MM.1S (cell line): ENCODE measurements around the gene CHMP6.

ENCODE experiments used
- DNase-seq: peaks from one replicate; pipeline ENCODE4 v3.0.0-alpha.2; 2015
- H2AFZ ChIP-seq: fragments of 300-600 bp; sonication (generic); 2 replicates; pipeline ENCODE4 v1.6.0; 2016; ENCODE audit warnings: antibody characterized with exemption, low read length
- H3F3A ChIP-seq: fragments of 300-600 bp; sonication (generic); 2 replicates; pipeline ENCODE4 v1.6.1; 2016; ENCODE audit warnings: mild to moderate bottlenecking, antibody characterized with exemption, low read length, moderate library complexity, mixed read lengths; ENCODE audit not compliant: insufficient read depth
- H3K27ac ChIP-seq: fragments of 300-600 bp; sonication (generic); 2 replicates; pipeline ENCODE4 v1.5.1; 2016; ENCODE audit warnings: mild to moderate bottlenecking, low read length
- H3K27me3 ChIP-seq: fragments of 300-600 bp; sonication (generic); replicated peaks from 2 replicates; pipeline ENCODE4 v1.6.0; 2016; ENCODE audit warnings: low read length; ENCODE audit not compliant: insufficient read depth
- H3K36me3 ChIP-seq: fragments of 300-600 bp; sonication (generic); replicated peaks from 2 replicates; pipeline ENCODE4 v1.6.1; 2016; ENCODE audit warnings: mild to moderate bottlenecking, low read length, mixed read lengths; ENCODE audit not compliant: insufficient read depth
- H3K4me1 ChIP-seq: fragments of 300-600 bp; sonication (generic); 2 replicates; pipeline ENCODE4 v1.6.1; 2016; ENCODE audit warnings: low read length, mixed read lengths
- H3K4me2 ChIP-seq: fragments of 300-600 bp; sonication (generic); 2 replicates; pipeline ENCODE4 v1.6.0; 2016; ENCODE audit warnings: low read depth, low read length
- H3K4me3 ChIP-seq: fragments of 300-600 bp; sonication (generic); 2 replicates; pipeline ENCODE4 v1.5.1; 2016; ENCODE audit warnings: low read length, mixed read lengths
- H3K79me2 ChIP-seq: fragments of 300-600 bp; sonication (generic); 2 replicates; pipeline ENCODE4 v1.6.1; 2016; ENCODE audit warnings: mixed run types, low read length, mixed read lengths
- H3K9ac ChIP-seq: fragments of 300-600 bp; sonication (generic); 2 replicates; pipeline ENCODE4 v1.6.1; 2016; ENCODE audit warnings: low read length, mixed read lengths
- H3K9me2 ChIP-seq: fragments of 300-600 bp; sonication (generic); replicated peaks from 2 replicates; pipeline ENCODE4 v1.6.1; 2016; ENCODE audit warnings: mild to moderate bottlenecking, low read length, mixed read lengths; ENCODE audit not compliant: insufficient read depth
- H3K9me3 ChIP-seq: fragments of 300-600 bp; sonication (generic); replicated peaks from 2 replicates; pipeline ENCODE4 v1.6.1; 2016; ENCODE audit warnings: mild to moderate bottlenecking, low read length, mixed read lengths; ENCODE audit not compliant: insufficient read depth
- H4K20me1 ChIP-seq: fragments of 300-600 bp; sonication (generic); 2 replicates; pipeline ENCODE4 v1.6.1; 2016; ENCODE audit warnings: mild to moderate bottlenecking, low read length, moderate library complexity, mixed read lengths; ENCODE audit not compliant: insufficient read depth
- CTCF ChIP-seq: fragments of 300-600 bp; sonication (generic); IDR thresholded peaks from 2 replicates; pipeline ENCODE4 v1.5.1; 2016; ENCODE audit warnings: antibody characterized with exemption, low read length, mixed read lengths
- EZH2 ChIP-seq: fragments of 300-600 bp; sonication (generic); optimal IDR thresholded peaks from 2 replicates; pipeline ENCODE3; 2017; ENCODE audit warnings: low read depth, mild to moderate bottlenecking, antibody characterized with exemption, low read length, mixed read lengths
- EZH2phosphoT487 ChIP-seq: fragments of 300-600 bp; sonication (generic); IDR thresholded peaks from 2 replicates; pipeline ENCODE4 v1.6.1; 2018; ENCODE audit warnings: antibody characterized with exemption, low read length

CHMP6 gene

DNA sequence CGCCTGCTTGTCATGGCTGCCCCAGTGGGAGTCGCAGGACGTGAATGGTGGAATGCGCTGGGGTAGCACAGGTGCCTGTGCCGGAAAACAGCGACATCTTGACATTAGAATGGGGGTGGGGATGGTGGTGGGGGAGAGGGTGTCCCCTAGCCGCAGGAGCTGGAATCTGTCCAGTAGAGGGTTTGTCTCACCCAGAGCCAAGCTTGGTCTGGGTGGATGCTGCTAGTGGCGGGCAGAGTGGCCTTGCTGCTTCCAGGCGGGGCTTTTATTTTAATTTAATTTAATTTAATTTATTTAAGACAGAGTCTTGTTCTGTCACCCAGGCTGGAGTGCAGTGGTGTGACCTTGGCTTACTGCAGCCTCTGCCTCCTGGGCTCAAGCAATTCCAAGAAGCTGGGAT lies 51.0 kb downstream of the CHMP6 start:
- no peak overlapping the region for H2AFZ ChIP-seq
- H3K79me2 ChIP-seq, result no peaks in the 10 kb centered on the region
- DNase-seq, result no peak
- no peaks in the 10 kb centered on the region for H4K20me1 ChIP-seq
- no peaks in the 10 kb centered on the region for H3K4me1 ChIP-seq
- H3K4me3 ChIP-seq, result no peak overlapping the region
- H3K9me2 ChIP-seq, result no peaks in the 10 kb centered on the region
- TF ChIP-seq CTCF (no peak), EZH2phosphoT487 (no peak), EZH2 (no peak)
- H3K27me3 ChIP-seq, result peaks cover 99% of the 10 kb centered on the region
- H3K9me3 ChIP-seq, result no peaks in the 10 kb centered on the region
- H3K27ac ChIP-seq, result no peak overlapping the region
- no peaks in the 10 kb centered on the region for H3K36me3 ChIP-seq
- H3K9ac ChIP-seq, result no peak overlapping the region
- no peak overlapping the region for H3K4me2 ChIP-seq
- no peaks in the 10 kb centered on the region for H3F3A ChIP-seq

DNA sequence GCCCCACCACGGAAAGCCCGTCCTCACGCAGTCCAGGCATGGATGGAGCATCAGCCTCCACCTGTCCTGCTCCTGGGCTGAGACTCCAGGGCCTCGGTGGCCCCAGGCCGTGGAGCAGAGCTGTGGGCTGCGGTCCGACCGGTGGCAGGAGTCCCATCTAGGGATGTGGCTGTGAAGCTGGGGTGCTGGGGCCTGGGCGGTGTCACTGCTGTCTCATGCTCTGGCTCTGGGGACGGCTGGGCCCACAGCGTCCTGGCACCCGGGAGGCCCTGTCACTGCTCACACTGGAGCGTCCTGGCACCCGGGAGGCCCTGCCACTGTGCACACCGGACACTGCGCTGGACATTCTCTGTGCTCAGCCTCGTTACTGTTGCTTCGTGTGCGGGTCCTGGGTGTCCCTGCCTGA lies 51.7 kb downstream of the CHMP6 start:
- Histone ChIP-seq H3K4me2 (no peak overlapping the region), H3K27ac (no peak overlapping the region), H3K9me3 (no peaks in the 10 kb centered on the region), H3K9ac (no peak overlapping the region), H3K27me3 (peaks cover 97% of the 10 kb centered on the region), H2AFZ (no peak overlapping the region), H3K4me1 (no peaks in the 10 kb centered on the region), H3K4me3 (no peak overlapping the region), H3K36me3 (no peaks in the 10 kb centered on the region), H4K20me1 (no peaks in the 10 kb centered on the region), H3F3A (no peaks in the 10 kb centered on the region), H3K79me2 (no peaks in the 10 kb centered on the region), H3K9me2 (no peaks in the 10 kb centered on the region)
- no peak for DNase-seq
- TF ChIP-seq EZH2 (no peak), CTCF (no peak), EZH2phosphoT487 (no peak)

- Histone ChIP-seq H3K4me1 (no peaks in the 10 kb centered on the region), H3K9ac (no peak overlapping the region)
Observed at GRCh38 chr17:81043725-81044427, 52.2 kb downstream of the CHMP6 start.

More at GRCh38 chr17:81043725-81044427, 52.2 kb downstream of the CHMP6 start:
- no peak overlapping the region for H3K4me2 ChIP-seq
- no peak overlapping the region for H3K27ac ChIP-seq
- no peaks in the 10 kb centered on the region for H3F3A ChIP-seq
- H3K9me2 ChIP-seq, result no peaks in the 10 kb centered on the region
- no peaks in the 10 kb centered on the region for H3K36me3 ChIP-seq
- peaks cover 97% of the 10 kb centered on the region for H3K27me3 ChIP-seq
- no peak for DNase-seq
- no peaks in the 10 kb centered on the region for H3K9me3 ChIP-seq
- H4K20me1 ChIP-seq, result no peaks in the 10 kb centered on the region
- TF ChIP-seq EZH2phosphoT487 (no peak), CTCF (no peak), EZH2 (no peak)
- no peak overlapping the region for H3K4me3 ChIP-seq
- H3K79me2 ChIP-seq, result no peaks in the 10 kb centered on the region
- no peak overlapping the region for H2AFZ ChIP-seq
